ENCODE data around the gene KATNAL1. TPM values are rescaled to one million over a fixed set of nuclear protein-coding genes. Genes with fewer than 3 reads are reported as not detected.

The KATNAL1 gene
- total RNA-seq, 4 donors from 2014 or later, result 5.9 to 9.4 (median 7.5) TPM

DNA sequence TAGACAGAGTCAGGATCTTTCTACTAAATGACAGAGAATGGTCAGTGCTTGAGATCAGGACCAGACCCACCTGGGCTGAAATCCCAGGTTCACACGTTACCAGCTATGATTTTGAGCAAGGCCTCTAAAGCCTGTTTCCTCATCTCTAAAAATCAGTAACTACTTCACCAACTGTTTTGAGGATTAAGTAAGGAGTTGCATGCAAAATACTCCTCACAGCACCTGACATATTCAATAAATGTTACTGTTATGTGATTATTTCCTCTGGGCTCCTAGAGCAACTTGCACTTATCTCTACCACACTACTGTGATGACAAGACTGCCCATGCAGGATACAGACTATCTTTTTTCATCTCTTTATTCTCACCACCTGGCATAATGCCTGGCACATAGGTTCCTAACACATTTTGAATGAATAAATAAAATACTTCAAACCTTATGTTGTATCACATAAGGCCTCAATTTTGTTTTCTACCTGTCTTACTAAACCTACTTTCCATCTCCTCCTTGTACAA lies 1.8 kb downstream of the KATNAL1 start:
- H3K4me1 ChIP-seq, result peaks cover 49% of the 10 kb centered on the region
- TF ChIP-seq POLR2A (IDR thresholded peaks at IDR 0.05), result no peak
- no peak for TF ChIP-seq EP300 (IDR thresholded peaks at IDR 0.05)
- no peak for TF ChIP-seq POLR2AphosphoS5 (IDR thresholded peaks at IDR 0.05)
- TF ChIP-seq, protein P1, sequence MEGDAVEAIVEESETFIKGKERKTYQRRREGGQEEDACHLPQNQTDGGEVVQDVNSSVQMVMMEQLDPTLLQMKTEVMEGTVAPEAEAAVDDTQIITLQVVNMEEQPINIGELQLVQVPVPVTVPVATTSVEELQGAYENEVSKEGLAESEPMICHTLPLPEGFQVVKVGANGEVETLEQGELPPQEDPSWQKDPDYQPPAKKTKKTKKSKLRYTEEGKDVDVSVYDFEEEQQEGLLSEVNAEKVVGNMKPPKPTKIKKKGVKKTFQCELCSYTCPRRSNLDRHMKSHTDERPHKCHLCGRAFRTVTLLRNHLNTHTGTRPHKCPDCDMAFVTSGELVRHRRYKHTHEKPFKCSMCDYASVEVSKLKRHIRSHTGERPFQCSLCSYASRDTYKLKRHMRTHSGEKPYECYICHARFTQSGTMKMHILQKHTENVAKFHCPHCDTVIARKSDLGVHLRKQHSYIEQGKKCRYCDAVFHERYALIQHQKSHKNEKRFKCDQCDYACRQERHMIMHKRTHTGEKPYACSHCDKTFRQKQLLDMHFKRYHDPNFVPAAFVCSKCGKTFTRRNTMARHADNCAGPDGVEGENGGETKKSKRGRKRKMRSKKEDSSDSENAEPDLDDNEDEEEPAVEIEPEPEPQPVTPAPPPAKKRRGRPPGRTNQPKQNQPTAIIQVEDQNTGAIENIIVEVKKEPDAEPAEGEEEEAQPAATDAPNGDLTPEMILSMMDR (IDR thresholded peaks at IDR 0.05), result no peak
- H3K27ac ChIP-seq, result no peak overlapping the region

DNA sequence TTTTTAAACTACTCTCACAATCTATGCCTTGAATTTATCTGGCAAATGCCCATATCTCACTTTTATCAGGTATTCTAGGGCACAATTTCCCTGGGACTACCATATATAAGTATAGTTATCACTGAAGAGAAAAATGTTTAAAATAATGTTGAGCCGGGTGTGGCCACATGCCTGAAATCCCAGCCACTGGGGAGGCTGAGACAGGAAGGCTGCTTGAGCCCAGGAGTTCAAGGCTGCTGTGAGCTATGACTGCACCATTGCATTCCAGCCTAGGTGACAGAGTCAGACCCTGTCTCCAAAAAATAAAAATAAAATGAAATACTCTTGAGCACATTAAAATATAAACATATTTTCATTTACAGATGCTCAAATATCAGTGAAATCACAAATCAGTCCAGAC lies 4.1 kb downstream of the KATNAL1 start:
- WGBS, result 39% methylated on average over 1 of the region's 1 CpG
- H3K9me3 ChIP-seq, result no peaks in the 10 kb centered on the region
- H3K27me3 ChIP-seq, result no peaks in the 10 kb centered on the region
- peaks cover 45% of the 10 kb centered on the region for H3K4me1 ChIP-seq
- no peak overlapping the region for H3K27ac ChIP-seq
- DNase-seq (ENCODE audit: low spot score in 2 of 2), result no peak
- H3K4me3 ChIP-seq, result no peak overlapping the region
- TF ChIP-seq POLR2AphosphoS5 (IDR thresholded peaks at IDR 0.05), result no peak
- no peak for TF ChIP-seq POLR2A (IDR thresholded peaks at IDR 0.05)
- no peak for TF ChIP-seq EP300 (IDR thresholded peaks at IDR 0.05)
- TF ChIP-seq, protein P1 (IDR thresholded peaks at IDR 0.05), result no peak
- no peaks in the 10 kb centered on the region for H3K36me3 ChIP-seq

More for the DNA sequence above, 1.8 kb downstream of the KATNAL1 start:
- 94% methylated on average over 1 of the region's 1 CpG for WGBS
- Histone ChIP-seq H3K9me3 (no peaks in the 10 kb centered on the region), H3K36me3 (no peaks in the 10 kb centered on the region), H3K27me3 (no peaks in the 10 kb centered on the region), H3K4me3 (peak overlapping the region; percentile 88)
- DNase-seq (ENCODE audit: low spot score in 2 of 2), result no peak

DNA sequence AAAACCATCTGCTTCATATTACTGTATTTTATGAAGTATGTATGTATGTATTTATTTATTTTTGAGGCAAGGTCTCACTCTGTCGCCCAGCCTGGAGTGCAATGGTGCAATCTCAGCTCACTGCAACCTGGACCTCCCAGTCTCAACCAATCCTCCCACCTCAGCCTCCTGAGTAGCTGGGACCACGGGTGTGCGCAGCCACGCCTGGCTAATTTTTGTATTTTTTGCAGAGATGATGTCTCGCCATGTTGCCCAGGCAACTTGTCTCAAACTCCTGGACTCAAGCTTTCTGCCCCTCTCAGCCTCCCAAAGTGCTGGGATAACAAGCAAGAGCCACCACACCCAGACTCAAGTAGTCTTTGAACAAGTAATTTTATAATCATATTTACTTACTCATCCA lies 5.5 kb downstream of the KATNAL1 start:
- H3K27ac ChIP-seq, result no peak overlapping the region
- DNase-seq (ENCODE audit: low spot score in 2 of 2), result no peak
- H3K27me3 ChIP-seq, result no peaks in the 10 kb centered on the region
- H3K4me1 ChIP-seq, result peaks cover 38% of the 10 kb centered on the region
- no peaks in the 10 kb centered on the region for H3K9me3 ChIP-seq
- WGBS, result 82% methylated on average over 5 of the region's 5 CpGs
- TF ChIP-seq, protein P1 (IDR thresholded peaks at IDR 0.05), result no peak
- no peak for TF ChIP-seq EP300 (IDR thresholded peaks at IDR 0.05)
- no peak for TF ChIP-seq POLR2AphosphoS5 (IDR thresholded peaks at IDR 0.05)
- TF ChIP-seq POLR2A (IDR thresholded peaks at IDR 0.05), result no peak
- H3K36me3 ChIP-seq, result no peaks in the 10 kb centered on the region
- no peak overlapping the region for H3K4me3 ChIP-seq

DNA sequence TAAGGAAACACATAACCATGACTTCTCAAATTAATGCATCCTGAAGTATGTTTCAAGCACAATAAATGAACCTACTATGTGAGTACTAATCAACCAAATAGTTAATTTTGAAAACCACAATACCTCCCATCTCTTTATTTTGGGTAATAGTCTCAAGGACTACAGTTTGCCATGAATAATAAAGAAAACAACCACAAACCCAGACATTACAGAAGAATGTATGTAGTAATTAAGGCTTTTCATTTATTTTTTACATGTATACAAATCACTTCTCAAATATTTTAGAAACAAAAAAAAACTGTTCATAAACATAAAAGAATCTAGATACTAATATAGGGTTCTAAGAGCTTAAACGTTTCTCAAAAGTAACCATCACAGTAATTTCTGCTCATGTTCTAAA lies 6.8 kb downstream of the KATNAL1 start:
- WGBS, result 70% methylated on average over 1 of the region's 1 CpG
- Histone ChIP-seq H3K9me3 (no peaks in the 10 kb centered on the region), H3K4me3 (no peak overlapping the region), H3K27ac (no peak overlapping the region), H3K27me3 (no peaks in the 10 kb centered on the region), H3K4me1 (peaks cover 27% of the 10 kb centered on the region), H3K36me3 (no peaks in the 10 kb centered on the region)
- no peak for DNase-seq (ENCODE audit: low spot score in 2 of 2)
- TF ChIP-seq POLR2A (IDR thresholded peaks at IDR 0.05), result no peak
- TF ChIP-seq, protein P1 (IDR thresholded peaks at IDR 0.05), result no peak
- no peak for TF ChIP-seq POLR2AphosphoS5 (IDR thresholded peaks at IDR 0.05)
- no peak for TF ChIP-seq EP300 (IDR thresholded peaks at IDR 0.05)

DNA sequence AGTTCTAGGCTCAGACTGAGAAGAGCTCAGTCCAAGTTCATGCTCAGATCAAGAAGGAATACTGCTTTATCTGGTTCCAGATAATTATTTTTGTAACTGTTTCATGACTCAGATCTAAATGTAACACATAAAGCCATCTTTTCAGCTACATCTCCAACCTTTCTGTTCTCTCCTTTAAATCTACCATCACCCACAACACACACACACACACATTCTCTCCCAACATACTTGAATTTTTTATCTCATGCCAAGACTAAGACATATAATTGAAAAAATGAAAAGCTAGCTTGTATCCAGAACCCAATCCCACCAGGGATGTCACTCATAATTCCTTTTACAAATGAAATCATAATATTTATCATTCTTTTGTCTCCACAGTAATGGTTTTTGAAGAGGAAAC lies 7.6 kb downstream of the KATNAL1 start:
- no peaks in the 10 kb centered on the region for H3K9me3 ChIP-seq
- no peaks in the 10 kb centered on the region for H3K27me3 ChIP-seq
- H3K27ac ChIP-seq, result no peak overlapping the region
- H3K4me3 ChIP-seq, result no peak overlapping the region
- no peaks in the 10 kb centered on the region for H3K36me3 ChIP-seq
- TF ChIP-seq, protein P1 (IDR thresholded peaks at IDR 0.05), result no peak
- TF ChIP-seq POLR2AphosphoS5 (IDR thresholded peaks at IDR 0.05), result no peak
- no peak for TF ChIP-seq POLR2A (IDR thresholded peaks at IDR 0.05)
- TF ChIP-seq EP300 (IDR thresholded peaks at IDR 0.05), result no peak
- DNase-seq (ENCODE audit: low spot score in 2 of 2), result no peak
- H3K4me1 ChIP-seq, result peaks cover 20% of the 10 kb centered on the region

All from suprapubic skin (tissue), 4 donors.